NCI-H446 treated with DMSO at 0.1 percent for 48 hours (cell line): ENCODE data around the gene HEATR5B.
A peak's percentile ranks its signal among the peaks of the same experiment; 100 is the strongest.
"Not testable (repeated sequence)": the region's sequence is repeated elsewhere in the genome, so short reads cannot be mapped to it uniquely, and the experiment has no call there.

Source experiments
- DNase-seq: peaks from one replicate; lab custom pipeline; 2025; lab: John Stamatoyannopoulos, UW

HEATR5B gene

GRCh38 chr2:36981911-36982310 lies 102.3 kb downstream of the HEATR5B start:
- DNase-seq, result no peak

GRCh38 chr2:36979007-36979406 lies 105.2 kb downstream of the HEATR5B start:
- DNase-seq, result not testable (repeated sequence)

GRCh38 chr2:36976065-36976464 lies 108.1 kb downstream of the HEATR5B start:
- DNase-seq, result no peak

GRCh38 chr2:36975306-36975705 lies 108.9 kb downstream of the HEATR5B start:
- DNase-seq, result no peak

GRCh38 chr2:36973320-36973719 lies 110.9 kb downstream of the HEATR5B start:
- no peak for DNase-seq

- no peak for DNase-seq
These were observed 112.2 kb downstream of the HEATR5B start for GRCh38 chr2:36971990-36972389.

GRCh38 chr2:36967236-36967876 lies 116.8 kb downstream of the HEATR5B start:
- no peak for DNase-seq

- DNase-seq, result peak; percentile 92
These were observed 117.6 kb downstream of the HEATR5B start, which contains the start of gene STRN for GRCh38 chr2:36966370-36967235. Gene STRN, minus strand, starts transcription at chr2:36966536. Its CDS starts 73 bp downstream, at chr2:36966463.

- DNase-seq, result no peak
These were observed 118.3 kb downstream of the HEATR5B start for GRCh38 chr2:36965751-36966369.

- DNase-seq, result no peak
These were observed 119.0 kb downstream of the HEATR5B start for GRCh38 chr2:36965206-36965605.

- no peak for DNase-seq
These were observed 119.6 kb downstream of the HEATR5B start for GRCh38 chr2:36964496-36965058.

GRCh38 chr2:36963734-36964133 lies 120.4 kb downstream of the HEATR5B start:
- DNase-seq, result no peak

GRCh38 chr2:36963106-36963505 lies 121.1 kb downstream of the HEATR5B start:
- no peak for DNase-seq

- DNase-seq, result no peak
These were observed 123.4 kb downstream of the HEATR5B start for GRCh38 chr2:36960773-36961172.

- no peak for DNase-seq
These were observed 124.0 kb downstream of the HEATR5B start for GRCh38 chr2:36960005-36960675.

GRCh38 chr2:36954977-36955607 lies 129.1 kb downstream of the HEATR5B start:
- DNase-seq, result no peak

GRCh38 chr2:36952748-36953197 lies 131.4 kb downstream of the HEATR5B start:
- DNase-seq, result no peak

- DNase-seq, result no peak
These were observed 132.6 kb downstream of the HEATR5B start for GRCh38 chr2:36951574-36951973.

GRCh38 chr2:36951027-36951518 lies 133.1 kb downstream of the HEATR5B start:
- no peak for DNase-seq

- no peak for DNase-seq
These were observed 134.3 kb downstream of the HEATR5B start for GRCh38 chr2:36949845-36950244.

- not testable (repeated sequence) for DNase-seq
These were observed 138.9 kb downstream of the HEATR5B start for GRCh38 chr2:36945240-36945639.
